ACC112 (cell line): ENCODE data around the gene MTA3.
A peak's percentile ranks its signal among the peaks of the same experiment; 100 is the strongest.

Experiments used
- H2AFZ ChIP-seq: fragments of 200-600 bp; sonication (generic); one replicate; pipeline ENCODE4 v1.6.0; 2017; ENCODE audit warnings: antibody characterized with exemption, low read length; ENCODE audit not compliant: unreplicated experiment
- H3K27ac ChIP-seq: fragments of 200-600 bp; sonication (generic); 2 replicates; pipeline ENCODE4 v1.5.1; 2014; ENCODE audit warnings: low read depth, mild to moderate bottlenecking, antibody characterized with exemption, low read length, moderate library complexity
- H3K27me3 ChIP-seq: fragments of 200-600 bp; sonication (generic); 2 replicates; pipeline ENCODE4 v1.6.1; 2014; ENCODE audit warnings: mild to moderate bottlenecking, antibody characterized with exemption, low read length, moderate library complexity, mixed read lengths; ENCODE audit not compliant: insufficient read depth
- H3K36me3 ChIP-seq: fragments of 200-600 bp; sonication (generic); 2 replicates; pipeline ENCODE4 v1.6.1; 2016; ENCODE audit warnings: mild to moderate bottlenecking, antibody characterized with exemption, low read length, moderate library complexity, mixed read lengths; ENCODE audit not compliant: insufficient read depth
- H3K4me1 ChIP-seq: fragments of 200-600 bp; sonication (generic); one replicate; pipeline ENCODE4 v1.6.1; 2016; ENCODE audit warnings: low read length, mixed read lengths; ENCODE audit not compliant: insufficient read depth, unreplicated experiment, control insufficient read depth
- H3K4me3 ChIP-seq: fragments of 200-600 bp; sonication (generic); 2 replicates; pipeline ENCODE4 v1.5.1; 2014; ENCODE audit warnings: mild to moderate bottlenecking, low read depth, low read length
- H3K79me2 ChIP-seq: fragments of 200-600 bp; sonication (generic); one replicate; pipeline ENCODE4 v1.6.0; 2016; ENCODE audit warnings: low read length; ENCODE audit not compliant: control insufficient read depth, unreplicated experiment, insufficient read depth

MTA3 gene

GRCh38 chr2:42696987-42697386 is 128.6 kb downstream of the MTA3 start:
- Histone ChIP-seq H3K36me3 (no peaks in the 10 kb centered on the region), H3K27ac (no peak overlapping the region), H2AFZ (no peak overlapping the region), H3K27me3 (no peaks in the 10 kb centered on the region), H3K4me3 (no peak overlapping the region), H3K79me2 (no peaks in the 10 kb centered on the region), H3K4me1 (no peaks in the 10 kb centered on the region)

- Histone ChIP-seq H2AFZ (no peak overlapping the region), H3K27ac (no peak overlapping the region), H3K4me3 (no peak overlapping the region), H3K79me2 (no peaks in the 10 kb centered on the region), H3K4me1 (no peaks in the 10 kb centered on the region), H3K36me3 (peaks cover 1% of the 10 kb centered on the region; the same call in 1 of the 2 replicates), H3K27me3 (no peaks in the 10 kb centered on the region)
Observed at GRCh38 chr2:42698940-42699339, 130.5 kb downstream of the MTA3 start.

- Histone ChIP-seq H3K36me3 (peaks cover 10% of the 10 kb centered on the region; the same call in 1 of the 2 replicates), H3K79me2 (no peaks in the 10 kb centered on the region), H3K4me3 (no peak overlapping the region), H3K27ac (no peak overlapping the region), H3K27me3 (no peaks in the 10 kb centered on the region), H3K4me1 (no peaks in the 10 kb centered on the region), H2AFZ (no peak overlapping the region)
Observed at GRCh38 chr2:42706836-42707235, 138.4 kb downstream of the MTA3 start.

DNA sequence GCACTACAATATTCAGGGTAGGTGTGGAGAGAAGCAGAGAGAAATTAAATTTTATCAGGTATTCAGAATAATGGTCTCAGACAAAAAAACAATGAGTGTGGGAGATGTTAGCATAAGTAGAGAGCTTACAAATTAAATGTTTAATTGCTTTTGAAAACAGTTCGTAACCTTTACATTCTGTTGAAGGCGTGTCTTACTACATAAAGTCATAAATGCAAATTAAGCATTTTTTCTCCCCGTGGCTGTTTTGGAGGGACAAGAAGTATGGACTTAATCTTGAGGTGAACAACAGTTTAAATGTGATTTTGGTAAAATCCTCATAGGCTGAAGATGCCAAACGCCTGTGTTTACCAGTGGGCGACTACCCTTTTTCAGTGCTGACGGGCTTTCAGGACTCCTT is 139.7 kb downstream of the MTA3 start:
- Histone ChIP-seq H3K4me3 (no peak overlapping the region), H3K79me2 (no peaks in the 10 kb centered on the region), H3K27me3 (no peaks in the 10 kb centered on the region), H3K27ac (no peak overlapping the region), H3K4me1 (no peaks in the 10 kb centered on the region), H3K36me3 (peaks cover 10% of the 10 kb centered on the region; the same call in 1 of the 2 replicates), H2AFZ (no peak overlapping the region)

- Histone ChIP-seq H2AFZ (no peak overlapping the region), H3K4me1 (no peaks in the 10 kb centered on the region), H3K79me2 (no peaks in the 10 kb centered on the region), H3K27me3 (no peaks in the 10 kb centered on the region), H3K4me3 (no peak overlapping the region), H3K27ac (no peak overlapping the region), H3K36me3 (0 out of 2 replicates have a peak, but pooled peaks cover 5% of the 10 kb centered on the region)
Observed at GRCh38 chr2:42711896-42712295, 143.5 kb downstream of the MTA3 start.

DNA sequence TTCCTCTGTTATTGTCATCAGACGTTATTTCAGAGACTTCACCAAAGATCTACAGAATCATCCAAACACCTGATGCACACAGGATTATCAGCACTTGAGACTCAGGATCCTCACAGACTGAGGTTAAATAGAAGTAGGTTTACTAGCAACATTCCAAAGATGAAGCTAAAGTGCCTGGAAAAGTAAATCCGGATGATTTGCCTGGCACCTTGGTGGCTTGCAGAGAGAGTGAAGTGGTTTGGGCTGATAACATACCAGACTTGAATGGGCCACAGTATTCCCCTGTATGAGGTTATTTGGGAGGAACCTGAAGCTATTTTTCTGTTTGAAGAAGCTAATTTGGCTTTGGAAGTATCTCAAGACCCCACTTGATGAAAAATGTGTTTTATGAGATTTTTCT is 144.5 kb downstream of the MTA3 start:
- 0 out of 2 replicates have a peak, but pooled peaks cover 5% of the 10 kb centered on the region for H3K36me3 ChIP-seq
- H3K27me3 ChIP-seq: no peaks in the 10 kb centered on the region
- H3K4me1 ChIP-seq: no peaks in the 10 kb centered on the region
- H3K4me3 ChIP-seq: no peak overlapping the region
- H3K79me2 ChIP-seq: no peaks in the 10 kb centered on the region
- H3K27ac ChIP-seq: no peak overlapping the region
- H2AFZ ChIP-seq: no peak overlapping the region

DNA sequence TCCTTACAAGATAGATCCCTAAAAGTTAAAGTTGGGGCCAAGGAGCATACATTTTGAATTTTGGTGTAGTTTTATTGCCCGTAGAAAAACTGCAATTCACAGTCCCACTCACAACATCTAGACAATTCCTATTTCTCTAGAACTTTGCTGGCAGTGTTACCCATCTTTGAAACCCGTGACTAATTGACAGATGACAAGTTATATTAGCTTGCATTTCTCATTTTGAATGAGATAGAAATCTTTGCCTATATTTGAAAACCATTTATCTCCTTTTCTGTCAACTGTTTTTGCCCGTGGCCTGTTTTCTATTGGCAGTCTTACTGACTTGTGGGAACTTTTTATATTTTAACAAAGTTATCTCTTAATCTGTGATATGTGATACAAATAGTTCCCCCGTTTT is 145.5 kb downstream of the MTA3 start:
- Histone ChIP-seq H3K27me3 (no peaks in the 10 kb centered on the region), H3K36me3 (0 out of 2 replicates have a peak, but pooled peaks cover 4% of the 10 kb centered on the region), H3K79me2 (no peaks in the 10 kb centered on the region), H3K27ac (no peak overlapping the region), H3K4me3 (no peak overlapping the region), H3K4me1 (no peaks in the 10 kb centered on the region), H2AFZ (no peak overlapping the region)

DNA sequence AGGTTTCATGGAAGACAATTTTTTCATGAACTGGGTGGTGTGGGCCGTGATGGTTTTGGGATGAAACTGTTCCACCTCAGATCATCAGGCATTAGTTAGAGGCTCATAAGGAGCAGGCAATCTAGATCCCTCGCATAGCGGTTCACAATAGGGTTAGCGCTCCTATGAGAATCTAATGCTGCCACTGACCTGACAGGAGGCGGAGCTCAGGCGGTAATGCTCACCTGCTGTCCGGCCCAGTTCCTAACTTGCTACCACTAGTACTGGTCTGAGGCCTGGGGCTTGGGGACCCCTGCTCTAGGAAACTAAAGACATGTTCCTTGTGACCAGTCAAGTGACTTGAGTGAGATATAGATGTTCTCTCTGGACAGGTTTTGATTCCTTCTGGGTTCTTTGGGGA is 146.3 kb downstream of the MTA3 start:
- Histone ChIP-seq H3K79me2 (no peaks in the 10 kb centered on the region), H3K27ac (no peak overlapping the region), H2AFZ (no peak overlapping the region), H3K4me1 (no peaks in the 10 kb centered on the region), H3K4me3 (no peak overlapping the region), H3K27me3 (no peaks in the 10 kb centered on the region), H3K36me3 (no peaks in the 10 kb centered on the region)

GRCh38 chr2:42721898-42722297 is 153.5 kb downstream of the MTA3 start:
- no peak overlapping the region for H2AFZ ChIP-seq
- no peaks in the 10 kb centered on the region for H3K36me3 ChIP-seq
- H3K27ac ChIP-seq: peak overlapping the region; percentile 27; the same call in 1 of the 2 replicates
- H3K4me3 ChIP-seq: no peak overlapping the region
- peaks cover 12% of the 10 kb centered on the region for H3K4me1 ChIP-seq
- no peaks in the 10 kb centered on the region for H3K27me3 ChIP-seq
- H3K79me2 ChIP-seq: no peaks in the 10 kb centered on the region

- H2AFZ ChIP-seq: no peak overlapping the region
- H3K27ac ChIP-seq: peak overlapping the region; percentile 27
- H3K27me3 ChIP-seq: no peaks in the 10 kb centered on the region
- no peaks in the 10 kb centered on the region for H3K79me2 ChIP-seq
- no peak overlapping the region for H3K4me3 ChIP-seq
- no peaks in the 10 kb centered on the region for H3K36me3 ChIP-seq
- peaks cover 12% of the 10 kb centered on the region for H3K4me1 ChIP-seq
Observed at GRCh38 chr2:42722320-42723190, 154.1 kb downstream of the MTA3 start.

- Histone ChIP-seq H3K27ac (no peak overlapping the region), H3K36me3 (no peaks in the 10 kb centered on the region), H2AFZ (no peak overlapping the region), H3K27me3 (no peaks in the 10 kb centered on the region), H3K79me2 (no peaks in the 10 kb centered on the region), H3K4me3 (no peak overlapping the region), H3K4me1 (peaks cover 12% of the 10 kb centered on the region)
Observed at GRCh38 chr2:42723465-42723864, 155.0 kb downstream of the MTA3 start.
